ENCODE measurements around the gene SLC7A5. TPM values are rescaled to one million over a fixed set of nuclear protein-coding genes. Genes with fewer than 3 reads are reported as not detected.
A peak's percentile ranks its signal among the peaks of the same experiment; 100 is the strongest.

Gene SLC7A5
- total and polyA plus RNA-seq, 2 experiments from 2014 or later: 5.4 to 8.2 TPM

- H3K4me3 ChIP-seq: no peak overlapping the region
- no peak for DNase-seq (ENCODE audit: low read depth in 1 of 2, low spot score in 1 of 2)
- no peaks in the 10 kb centered on the region for H3K27me3 ChIP-seq
- H3K9me3 ChIP-seq (ENCODE audit: low read depth): no peaks in the 10 kb centered on the region
- no peak overlapping the region for H3K27ac ChIP-seq
- TF ChIP-seq CTCF (IDR thresholded peaks at IDR 0.05; ENCODE audit: low read depth, low read length): no peak
- H3K4me1 ChIP-seq (ENCODE audit: low read depth): peaks cover 20% of the 10 kb centered on the region
- H3K36me3 ChIP-seq: no peaks in the 10 kb centered on the region
Observed at GRCh38 chr16:87824991-87825841, 44.1 kb downstream of the SLC7A5 start.

- no peak for TF ChIP-seq CTCF (IDR thresholded peaks at IDR 0.05; ENCODE audit: low read depth, low read length)
- DNase-seq (ENCODE audit: low read depth in 1 of 2, low spot score in 1 of 2): no peak
- H3K27ac ChIP-seq: no peak overlapping the region
Observed at GRCh38 chr16:87824016-87824990, 45.0 kb downstream of the SLC7A5 start.

GRCh38 chr16:87823181-87823929, 46.0 kb downstream of the SLC7A5 start:
- H3K36me3 ChIP-seq: no peaks in the 10 kb centered on the region
- no peak for TF ChIP-seq CTCF (IDR thresholded peaks at IDR 0.05; ENCODE audit: low read depth, low read length)

More at GRCh38 chr16:87824016-87824990, 45.0 kb downstream of the SLC7A5 start:
- Histone ChIP-seq H3K36me3 (no peaks in the 10 kb centered on the region), H3K4me1 (ENCODE audit: low read depth) (peaks cover 20% of the 10 kb centered on the region), H3K27me3 (no peaks in the 10 kb centered on the region), H3K4me3 (no peak overlapping the region), H3K9me3 (ENCODE audit: low read depth) (no peaks in the 10 kb centered on the region)

GRCh38 chr16:87822108-87822970, 47.0 kb downstream of the SLC7A5 start:
- H3K4me3 ChIP-seq: no peak overlapping the region
- no peaks in the 10 kb centered on the region for H3K27me3 ChIP-seq
- peak in 1 of 2 donors; percentile 74 for DNase-seq (ENCODE audit: low read depth in 1 of 2, low spot score in 1 of 2)
- peaks cover 20% of the 10 kb centered on the region for H3K4me1 ChIP-seq (ENCODE audit: low read depth)
- no peaks in the 10 kb centered on the region for H3K9me3 ChIP-seq (ENCODE audit: low read depth)
- peak overlapping the region; percentile 87 for H3K27ac ChIP-seq
- no peak for TF ChIP-seq CTCF (IDR thresholded peaks at IDR 0.05; ENCODE audit: low read depth, low read length)
- no peaks in the 10 kb centered on the region for H3K36me3 ChIP-seq

More at GRCh38 chr16:87823181-87823929, 46.0 kb downstream of the SLC7A5 start:
- Histone ChIP-seq H3K9me3 (ENCODE audit: low read depth) (no peaks in the 10 kb centered on the region), H3K27me3 (no peaks in the 10 kb centered on the region), H3K4me1 (ENCODE audit: low read depth) (peaks cover 20% of the 10 kb centered on the region), H3K27ac (peak overlapping the region; percentile 87), H3K4me3 (no peak overlapping the region)
- DNase-seq (ENCODE audit: low read depth in 1 of 2, low spot score in 1 of 2): no peak
